WTC11 (cell line): ENCODE measurements around the gene MAPKAP1.

Source experiments
- ATF6 ChIP-seq: sonication (generic); formaldehyde crosslinking; IDR thresholded peaks from 2 replicates; pipeline ENCODE4 v1.8.1; 2023; ENCODE audit warnings: mild to moderate bottlenecking, missing genetic modification reagents
- CREM ChIP-seq: sonication (generic); formaldehyde crosslinking; IDR thresholded peaks from 2 replicates; pipeline ENCODE4 v1.8.1; 2022; ENCODE audit warnings: mild to moderate bottlenecking, missing genetic modification reagents, moderate library complexity
- CTCF ChIP-seq: fragments of 200-600 bp; IDR thresholded peaks from 2 replicates; pipeline ENCODE4 v1.8.0; 2022; ENCODE audit warnings: antibody characterized with exemption
- E2F5 ChIP-seq: sonication (generic); formaldehyde crosslinking; IDR thresholded peaks from 2 replicates; pipeline ENCODE4 v1.8.1; 2022; ENCODE audit warnings: mild to moderate bottlenecking, moderate library complexity, missing genetic modification reagents
- ETV6 ChIP-seq: sonication (generic); formaldehyde crosslinking; IDR thresholded peaks from 2 replicates; pipeline ENCODE4 v1.8.1; 2022; ENCODE audit warnings: mild to moderate bottlenecking, missing genetic modification reagents
- NR3C1 ChIP-seq: sonication (generic); formaldehyde crosslinking; conservative IDR thresholded peaks from 2 replicates; pipeline ENCODE4 v1.8.1; 2023; ENCODE audit warnings: low read depth, mild to moderate bottlenecking, missing genetic modification reagents
- SOX15 ChIP-seq: fragments of 250-450 bp; sonication (Bioruptor Pico); IDR thresholded peaks from 2 replicates; pipeline ENCODE4 v1.9.0; 2021; ENCODE audit warnings: mild to moderate bottlenecking
- USF1 ChIP-seq: sonication (generic); formaldehyde crosslinking; IDR thresholded peaks from 2 replicates; pipeline ENCODE4 v1.8.0; 2022; ENCODE audit warnings: mild to moderate bottlenecking, missing genetic modification reagents
- ZBTB21 ChIP-seq: sonication (generic); formaldehyde crosslinking; IDR thresholded peaks from 2 replicates; pipeline ENCODE4 v1.8.1; 2023; ENCODE audit warnings: mild to moderate bottlenecking, missing genetic modification reagents, borderline replicate concordance
- ZNF219 ChIP-seq: sonication (generic); formaldehyde crosslinking; IDR thresholded peaks from 2 replicates; pipeline ENCODE4 v1.8.0; 2023; ENCODE audit warnings: missing genetic modification reagents, mild to moderate bottlenecking, borderline replicate concordance
- ZSCAN18 ChIP-seq: fragments of 250-450 bp; sonication (Bioruptor Pico); IDR thresholded peaks from 2 replicates; pipeline ENCODE4 v2.1.2; 2022; ENCODE audit warnings: mild to moderate bottlenecking, moderate library complexity

GRCh38 chr9:125407974-125408900 lies 298.8 kb downstream of the MAPKAP1 start:
- TF ChIP-seq E2F5 (CRISPR knock-in tag): peak; percentile 60; the same call in 1 of the 2 replicates
- TF ChIP-seq ZSCAN18 (CRISPR knock-in tag): no peak
- peak; percentile 58 for TF ChIP-seq CTCF
- TF ChIP-seq USF1: no peak
- TF ChIP-seq ZNF219 (CRISPR knock-in tag): no peak
- TF ChIP-seq CREM (CRISPR knock-in tag): no peak
- no peak for TF ChIP-seq ATF6 (CRISPR knock-in tag)
- TF ChIP-seq ETV6: no peak
- TF ChIP-seq ZBTB21 (CRISPR knock-in tag): no peak
- no peak for TF ChIP-seq NR3C1
- no peak for TF ChIP-seq SOX15 (CRISPR knock-in tag)
